22Rv1 (cell line): ENCODE data around the gene CHRM3.

Experiments
- ZFX ChIP-seq: fragments of 450-650 bp; IDR thresholded peaks from 2 replicates; pipeline ENCODE4 v1.6.1; 2017; ENCODE audit warnings: antibody characterized with exemption, borderline replicate concordance
- TF ChIP-seq, protein P1 (sequence below): fragments of 450-650 bp; IDR thresholded peaks from 2 replicates; pipeline ENCODE4 v1.5.1; 2017; ENCODE audit warnings: mild to moderate bottlenecking

DNA sequence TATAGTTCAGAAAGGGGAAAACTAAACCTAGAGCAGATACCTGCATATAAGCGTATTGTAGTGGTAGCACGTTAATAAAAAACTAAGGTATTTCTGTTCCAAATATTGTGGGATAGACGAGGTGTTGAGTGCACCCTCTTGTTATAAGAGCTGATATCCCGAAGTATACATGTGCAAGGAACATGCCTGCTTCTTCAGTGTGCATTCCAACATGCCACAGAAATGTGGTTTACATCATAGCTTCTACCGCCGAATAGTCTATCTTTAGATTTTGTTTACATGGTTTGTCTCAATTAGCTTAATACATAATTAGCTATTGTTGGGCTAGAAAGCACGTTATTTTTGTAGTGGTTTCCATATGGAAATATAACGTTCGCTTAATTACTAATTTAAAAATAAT is 2.2 kb downstream of the CHRM3 start:
- TF ChIP-seq, protein P1, sequence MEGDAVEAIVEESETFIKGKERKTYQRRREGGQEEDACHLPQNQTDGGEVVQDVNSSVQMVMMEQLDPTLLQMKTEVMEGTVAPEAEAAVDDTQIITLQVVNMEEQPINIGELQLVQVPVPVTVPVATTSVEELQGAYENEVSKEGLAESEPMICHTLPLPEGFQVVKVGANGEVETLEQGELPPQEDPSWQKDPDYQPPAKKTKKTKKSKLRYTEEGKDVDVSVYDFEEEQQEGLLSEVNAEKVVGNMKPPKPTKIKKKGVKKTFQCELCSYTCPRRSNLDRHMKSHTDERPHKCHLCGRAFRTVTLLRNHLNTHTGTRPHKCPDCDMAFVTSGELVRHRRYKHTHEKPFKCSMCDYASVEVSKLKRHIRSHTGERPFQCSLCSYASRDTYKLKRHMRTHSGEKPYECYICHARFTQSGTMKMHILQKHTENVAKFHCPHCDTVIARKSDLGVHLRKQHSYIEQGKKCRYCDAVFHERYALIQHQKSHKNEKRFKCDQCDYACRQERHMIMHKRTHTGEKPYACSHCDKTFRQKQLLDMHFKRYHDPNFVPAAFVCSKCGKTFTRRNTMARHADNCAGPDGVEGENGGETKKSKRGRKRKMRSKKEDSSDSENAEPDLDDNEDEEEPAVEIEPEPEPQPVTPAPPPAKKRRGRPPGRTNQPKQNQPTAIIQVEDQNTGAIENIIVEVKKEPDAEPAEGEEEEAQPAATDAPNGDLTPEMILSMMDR: no peak
- TF ChIP-seq ZFX: no peak
